Natural killer cell (primary cell): Measurements from ENCODE around the gene PERM1. TPM values are rescaled to one million over a fixed set of nuclear protein-coding genes. Genes with fewer than 3 reads are reported as not detected.
A peak's percentile ranks its signal among the peaks of the same experiment; 100 is the strongest.

Source experiments
- ATAC-seq, 3 donors: fragments of 150-1000 bp in 2 of 3; fragments of 200-7000 bp in 1 of 3; cut with Tn5 transposase; 1 replicate in 1 of 3; 2 replicates in 2 of 3; pipeline ENCODE4 v1.10.0; 2021; ENCODE audit warnings: mild to moderate bottlenecking in 2 of 3, moderate library complexity in 2 of 3
- DNase-seq, 2 donors: peaks; one replicate each; pipeline versions ENCODE4 v3.0.0 to v3.0.0-alpha.2; 2013 to 2021; ENCODE audit warnings: mixed read lengths in 1 of 2
- H3K27ac ChIP-seq: one replicate; pipeline ENCODE4 v1.5.1; 2013; ENCODE audit warnings: mild to moderate bottlenecking, low read length
- H3K27me3 ChIP-seq: one replicate; pipeline ENCODE4 v1.6.1; 2013; ENCODE audit warnings: low read length; ENCODE audit not compliant: control insufficient read depth, insufficient read depth
- H3K36me3 ChIP-seq: one replicate; pipeline ENCODE4 v1.6.1; 2013; ENCODE audit warnings: low read length; ENCODE audit not compliant: control insufficient read depth, insufficient read depth
- H3K4me1 ChIP-seq: one replicate; pipeline ENCODE4 v1.6.1; 2013; ENCODE audit warnings: low read length; ENCODE audit not compliant: control insufficient read depth, insufficient read depth
- H3K4me3 ChIP-seq: one replicate; pipeline ENCODE4 v1.5.1; 2013; ENCODE audit warnings: low read length
- H3K9me3 ChIP-seq: one replicate; pipeline ENCODE4 v1.6.1; 2013; ENCODE audit warnings: low read length; ENCODE audit not compliant: control insufficient read depth, insufficient read depth
- H3K27ac Mint-ChIP-seq, 2 donors: one replicate each; pipeline ENCODE4 v1.8.0; 2022; ENCODE audit warnings: mild to moderate bottlenecking in 2 of 2, mixed read lengths in 2 of 2, moderate library complexity in 1 of 2
- H3K27me3 Mint-ChIP-seq, 2 donors: one replicate each; pipeline ENCODE4 v1.8.0; 2022; ENCODE audit warnings: low read depth in 2 of 2, mixed read lengths in 2 of 2
- H3K36me3 Mint-ChIP-seq: one replicate; pipeline ENCODE4 v1.8.0; 2022; ENCODE audit warnings: mixed read lengths
- H3K4me1 Mint-ChIP-seq, 2 donors: one replicate each; pipeline ENCODE4 v1.8.0; 2022; ENCODE audit warnings: mixed read lengths in 2 of 2
- H3K4me3 Mint-ChIP-seq: one replicate; pipeline ENCODE4 v1.8.0; 2022; ENCODE audit warnings: mild to moderate bottlenecking, moderate library complexity, mixed read lengths
- H3K9me3 Mint-ChIP-seq, 2 donors: one replicate each; pipeline ENCODE4 v1.8.0; 2022; ENCODE audit warnings: mixed read lengths in 2 of 2
- WGBS: methylation state at CpG from one replicate; pipeline ENCODE4 v1.1.7; 2013; ENCODE audit warnings: missing lambda C conversion rate; ENCODE audit not compliant: insufficient coverage; 5-methylcytosine and 5-hydroxymethylcytosine counted together
- intact Hi-C: fragments of 100-400 bp; cut with micrococcal nuclease; formaldehyde crosslinking; loops from one replicate; pipeline ENCODE4 v1.14.2; 2022
- total RNA-seq, 4 donors: library from RNA; stranded (reverse); fragments of 120-200 nt in 1 of 4; gene quantifications; one replicate each; pipeline versions ENCODE4 v1.2.3 to v1.2.4, GENCODE V29; 2013 to 2022
- TF ChIP-seq, protein P1 (sequence below): fragments of 200-600 bp; IDR thresholded peaks from one replicate; pipeline ENCODE4 v1.8.0; 2022; ENCODE audit warnings: antibody characterized with exemption

The PERM1 gene
- total RNA-seq, 3 donors from 2014 or later (not counting 1 experiment from before 2014, with no cell fraction given): not detected

DNA sequence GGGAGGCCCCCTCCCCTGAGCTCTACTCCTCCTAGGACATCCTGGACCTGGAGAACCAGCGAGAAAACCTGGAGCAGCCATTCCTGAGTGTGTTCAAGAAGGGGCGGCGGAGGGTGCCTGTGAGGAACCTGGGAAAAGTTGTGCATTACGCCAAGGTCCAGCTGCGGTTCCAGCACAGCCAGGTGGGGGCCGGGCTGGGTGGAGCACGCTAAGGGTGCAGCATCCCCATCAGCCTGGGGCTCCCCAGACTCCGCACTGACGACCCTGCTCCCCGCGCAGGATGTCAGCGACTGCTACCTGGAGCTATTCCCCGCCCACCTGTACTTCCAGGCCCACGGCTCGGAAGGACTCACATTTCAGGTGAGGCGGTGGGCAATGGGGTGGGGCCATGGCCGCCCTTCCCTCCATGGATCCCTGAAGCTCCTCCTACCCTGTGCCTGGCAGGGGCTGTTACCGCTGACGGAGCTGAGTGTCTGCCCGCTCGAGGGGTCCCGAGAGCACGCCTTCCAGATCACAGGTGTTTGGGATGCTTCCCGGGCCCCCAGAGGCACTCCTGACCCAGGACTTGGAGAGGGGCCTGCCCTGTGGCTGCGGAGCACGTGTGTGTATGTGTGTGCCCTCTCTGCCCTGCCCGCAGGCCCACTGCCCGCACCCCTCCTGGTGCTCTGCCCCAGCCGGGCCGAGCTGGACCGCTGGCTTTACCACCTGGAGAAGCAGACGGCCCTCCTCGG lies 11.5 kb downstream of the PERM1 start:
- DNase-seq (no peak), ATAC-seq (no peak)
- Mint-ChIP-seq H3K4me1 (no peaks in the 10 kb centered on the region), H3K27me3 (peaks cover 0 to 13% of the 10 kb centered on the region in 2 donors), H3K27ac (no peak overlapping the region), H3K36me3 (no peaks in the 10 kb centered on the region), H3K4me3 (no peak overlapping the region), H3K9me3 (no peaks in the 10 kb centered on the region)
- Histone ChIP-seq H3K27me3 (peaks cover 13% of the 10 kb centered on the region), H3K27ac (no peak overlapping the region), H3K4me1 (peaks cover 21% of the 10 kb centered on the region), H3K9me3 (no peaks in the 10 kb centered on the region), H3K36me3 (no peaks in the 10 kb centered on the region), H3K4me3 (no peak overlapping the region)
- intact Hi-C loops: no loop called here
- TF ChIP-seq, protein P1, sequence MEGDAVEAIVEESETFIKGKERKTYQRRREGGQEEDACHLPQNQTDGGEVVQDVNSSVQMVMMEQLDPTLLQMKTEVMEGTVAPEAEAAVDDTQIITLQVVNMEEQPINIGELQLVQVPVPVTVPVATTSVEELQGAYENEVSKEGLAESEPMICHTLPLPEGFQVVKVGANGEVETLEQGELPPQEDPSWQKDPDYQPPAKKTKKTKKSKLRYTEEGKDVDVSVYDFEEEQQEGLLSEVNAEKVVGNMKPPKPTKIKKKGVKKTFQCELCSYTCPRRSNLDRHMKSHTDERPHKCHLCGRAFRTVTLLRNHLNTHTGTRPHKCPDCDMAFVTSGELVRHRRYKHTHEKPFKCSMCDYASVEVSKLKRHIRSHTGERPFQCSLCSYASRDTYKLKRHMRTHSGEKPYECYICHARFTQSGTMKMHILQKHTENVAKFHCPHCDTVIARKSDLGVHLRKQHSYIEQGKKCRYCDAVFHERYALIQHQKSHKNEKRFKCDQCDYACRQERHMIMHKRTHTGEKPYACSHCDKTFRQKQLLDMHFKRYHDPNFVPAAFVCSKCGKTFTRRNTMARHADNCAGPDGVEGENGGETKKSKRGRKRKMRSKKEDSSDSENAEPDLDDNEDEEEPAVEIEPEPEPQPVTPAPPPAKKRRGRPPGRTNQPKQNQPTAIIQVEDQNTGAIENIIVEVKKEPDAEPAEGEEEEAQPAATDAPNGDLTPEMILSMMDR: no peak
- 33% methylated on average over 33 of the region's 33 CpGs for WGBS

DNA sequence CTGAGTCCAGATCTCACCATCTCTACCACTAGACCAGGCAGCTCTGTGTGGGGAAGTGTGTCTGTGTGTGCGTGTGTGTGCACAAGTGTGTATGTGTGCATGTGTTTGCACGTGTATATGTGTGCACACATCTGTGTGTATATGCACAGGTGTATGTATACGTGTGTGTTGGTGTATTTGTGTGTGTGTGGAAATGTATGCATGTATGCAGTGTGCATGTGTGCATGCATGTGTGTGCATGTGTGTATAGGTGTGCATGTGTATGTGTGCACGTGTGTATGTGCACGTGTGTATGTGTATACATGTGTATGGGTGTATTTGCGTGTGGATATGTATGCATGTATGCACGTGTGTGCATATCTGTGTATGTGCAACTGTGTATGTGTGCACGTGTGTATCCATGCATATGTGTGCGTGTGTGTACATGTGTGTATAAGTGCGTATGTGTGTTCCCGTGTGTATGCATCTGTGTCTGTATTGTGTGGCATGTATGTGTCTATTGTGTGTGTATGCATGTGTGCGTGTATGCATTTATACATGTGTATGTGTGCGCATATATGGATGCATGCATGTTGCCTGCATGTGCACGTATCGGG lies 12.5 kb downstream of the PERM1 start:
- ATAC-seq: no peak
- Mint-ChIP-seq H3K9me3 (no peaks in the 10 kb centered on the region), H3K4me1 (no peaks in the 10 kb centered on the region), H3K36me3 (no peaks in the 10 kb centered on the region), H3K27ac (no peak overlapping the region), H3K27me3 (peaks cover 0 to 10% of the 10 kb centered on the region in 2 donors), H3K4me3 (no peak overlapping the region)
- Histone ChIP-seq H3K9me3 (no peaks in the 10 kb centered on the region), H3K27me3 (peaks cover 13% of the 10 kb centered on the region), H3K36me3 (no peaks in the 10 kb centered on the region), H3K4me1 (peaks cover 20% of the 10 kb centered on the region), H3K27ac (no peak overlapping the region), H3K4me3 (no peak overlapping the region)
- TF ChIP-seq, protein P1: no peak
- WGBS: 86% methylated on average over 15 of the region's 15 CpGs
- no peak for DNase-seq
- intact Hi-C loops: no loop called here

DNA sequence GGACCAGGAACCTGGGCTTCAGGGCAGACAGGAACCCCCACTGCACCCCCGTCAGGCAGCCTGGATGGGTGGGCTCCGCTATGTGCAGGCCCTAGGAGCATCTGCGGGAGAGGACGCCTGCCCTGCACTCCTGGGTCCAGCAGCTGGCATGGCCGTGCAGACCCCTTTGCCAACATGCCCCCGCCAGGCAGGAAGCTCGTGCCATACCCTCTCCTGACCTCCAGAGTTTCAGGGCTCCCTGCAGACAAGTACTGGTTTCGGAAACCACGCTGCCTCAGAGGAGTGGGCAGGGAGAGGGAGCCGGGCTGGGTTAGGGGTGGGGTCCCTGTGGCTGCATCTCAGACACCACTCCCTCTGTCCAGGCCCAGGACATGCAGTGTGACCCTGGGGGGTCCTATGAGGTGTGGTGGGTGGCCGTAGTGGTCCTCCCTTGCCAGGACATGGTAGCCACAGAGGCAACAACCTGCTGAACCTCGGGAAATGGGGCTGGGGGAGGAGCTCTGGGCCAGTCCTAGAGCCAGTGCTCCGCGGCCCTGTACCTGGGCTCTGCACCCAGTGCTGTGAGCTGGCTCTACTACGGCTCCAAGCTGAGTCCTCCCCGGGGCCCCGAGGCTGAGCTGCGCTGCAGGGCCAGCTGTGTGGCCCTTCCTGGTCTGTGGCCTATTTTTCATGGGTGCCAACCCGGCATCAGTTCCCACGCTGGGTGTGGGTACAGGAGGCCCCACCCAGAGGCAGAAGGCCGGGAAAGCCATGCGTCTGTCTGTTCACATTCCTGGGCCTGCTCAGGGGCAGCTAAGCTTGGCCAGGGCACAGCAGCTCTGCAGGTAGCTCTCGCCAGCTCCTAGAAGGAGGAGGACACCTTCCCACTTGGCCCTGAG lies 14.2 kb downstream of the PERM1 start:
- Histone ChIP-seq H3K4me3 (no peak overlapping the region), H3K4me1 (peaks cover 20% of the 10 kb centered on the region), H3K36me3 (no peaks in the 10 kb centered on the region), H3K27me3 (peaks cover 13% of the 10 kb centered on the region), H3K9me3 (no peaks in the 10 kb centered on the region), H3K27ac (no peak overlapping the region)
- no peaks in the 10 kb centered on the region for H3K4me1 Mint-ChIP-seq
- intact Hi-C loops: no loop called here
- ATAC-seq (no peak), DNase-seq (no peak)
- no peak overlapping the region for H3K27ac Mint-ChIP-seq
- TF ChIP-seq, protein P1: no peak
- no peaks in the 10 kb centered on the region for H3K9me3 Mint-ChIP-seq
- peak overlapping the region; percentile 25 for H3K4me3 Mint-ChIP-seq
- H3K36me3 Mint-ChIP-seq: no peaks in the 10 kb centered on the region
- WGBS: 76% methylated on average over 23 of the region's 23 CpGs
- peaks cover 0 to 10% of the 10 kb centered on the region in 2 donors for H3K27me3 Mint-ChIP-seq
